Smooth muscle cell of the brain vasculature (primary cell): ENCODE measurements around the gene NADK2.

ENCODE experiments used
- DNase-seq: peaks from one replicate; pipeline ENCODE4 v3.0.0-alpha.2; 2012; ENCODE audit warnings: low read depth, low spot score

NADK2 gene

DNA sequence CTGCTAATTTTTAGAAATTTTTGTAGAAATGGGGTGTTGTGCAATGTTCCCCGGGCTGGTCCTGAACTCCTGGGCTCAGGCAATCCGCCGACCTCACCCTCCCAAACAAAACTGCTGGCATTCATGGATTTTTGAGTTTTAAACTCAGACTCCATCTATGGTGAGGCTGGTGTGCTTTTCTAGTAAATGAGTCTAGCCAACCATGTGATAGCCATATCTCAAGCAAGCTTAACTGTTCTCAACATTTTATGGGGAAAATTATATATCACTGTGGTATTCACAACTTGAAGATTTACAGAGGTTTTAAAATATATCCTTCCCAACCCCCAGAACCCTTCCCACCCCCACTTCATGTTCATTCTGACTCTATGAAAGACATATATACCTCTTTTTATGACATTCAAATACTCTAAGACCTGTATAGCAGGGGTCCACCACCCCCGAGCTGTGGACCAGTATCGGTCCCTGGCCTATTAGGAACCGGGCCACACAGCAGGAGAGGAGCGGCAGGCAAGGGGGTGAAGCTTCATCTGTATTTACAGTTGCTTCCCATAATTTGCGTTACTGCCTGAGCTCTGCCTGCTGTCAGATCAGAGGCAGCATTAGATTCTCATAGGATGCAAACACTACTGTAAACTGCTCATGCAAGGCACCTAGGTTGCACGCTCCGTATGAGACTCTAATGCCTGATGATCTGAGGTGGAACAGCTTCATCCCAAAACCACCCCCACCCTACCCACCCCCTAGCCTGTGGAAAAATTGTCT is 4.5 kb upstream of the NADK2 start:
- DNase-seq: no peak

- no peak for DNase-seq
Measured at GRCh38 chr5:36244076-36244475, 2.4 kb upstream of the NADK2 start.

DNA sequence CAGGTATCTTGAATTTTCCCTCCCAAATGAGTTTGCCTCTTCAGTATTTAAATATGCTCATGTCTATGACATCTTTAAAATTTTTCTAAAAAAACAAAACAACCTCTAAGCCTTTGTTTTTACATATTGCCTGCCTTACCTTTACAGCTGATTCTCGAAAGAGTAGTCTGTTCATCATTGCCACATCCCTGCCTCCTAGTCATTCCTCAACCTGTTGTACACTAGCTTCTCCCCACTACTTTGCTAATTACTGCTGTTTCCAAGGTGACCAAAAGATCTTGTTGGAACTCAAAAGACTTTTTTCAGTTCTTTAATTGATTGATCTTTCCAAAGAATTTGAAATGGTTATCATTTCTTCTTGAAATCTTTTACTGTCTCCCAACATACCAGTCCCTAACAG is 1.9 kb upstream of the NADK2 start:
- DNase-seq: no peak

- DNase-seq: no peak
Measured at GRCh38 chr5:36242534-36243485, 1.1 kb upstream of the NADK2 start.

DNA sequence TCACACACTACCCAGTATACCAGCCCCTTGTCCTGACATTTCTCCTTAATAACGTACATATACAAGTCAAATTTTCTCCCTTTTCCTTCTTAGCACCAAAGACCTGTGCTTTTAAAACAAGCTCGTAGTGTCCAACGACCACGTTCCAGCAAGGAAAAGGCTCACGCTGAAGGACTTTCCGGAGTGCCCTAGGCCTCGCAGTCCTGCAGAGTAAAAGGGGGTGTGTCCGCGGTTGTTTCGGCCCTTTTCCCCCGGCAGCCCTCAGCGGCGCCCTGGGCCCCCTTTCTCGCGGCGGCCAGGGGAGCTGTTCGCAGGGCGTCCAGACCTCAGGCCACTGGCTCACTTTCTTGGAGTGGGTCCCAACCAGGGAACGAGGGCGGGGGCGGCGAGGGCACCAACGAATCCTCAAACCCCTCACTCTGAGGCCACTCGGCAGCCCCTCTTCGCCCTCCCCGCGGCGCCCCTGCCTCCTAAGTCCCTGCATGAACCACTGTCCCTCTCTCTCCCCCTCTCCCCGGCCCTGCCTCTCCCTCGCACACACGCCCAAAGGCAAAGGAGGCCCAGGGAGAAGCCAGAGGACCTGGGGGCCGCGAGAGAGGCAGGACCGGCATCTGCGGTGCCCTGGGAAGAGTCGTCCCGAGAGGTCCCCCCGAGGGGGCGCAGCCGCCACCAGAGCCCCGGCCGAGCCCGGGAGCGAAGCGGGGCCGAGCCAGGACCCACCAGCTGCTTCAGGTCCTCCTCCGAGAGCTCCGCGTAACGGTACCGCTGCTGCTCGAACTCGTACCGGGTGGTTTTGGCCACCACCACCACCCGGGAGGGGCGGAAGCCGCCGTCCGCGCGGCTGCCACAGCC is 720 bp downstream of the NADK2 start:
- no peak for DNase-seq

DNA sequence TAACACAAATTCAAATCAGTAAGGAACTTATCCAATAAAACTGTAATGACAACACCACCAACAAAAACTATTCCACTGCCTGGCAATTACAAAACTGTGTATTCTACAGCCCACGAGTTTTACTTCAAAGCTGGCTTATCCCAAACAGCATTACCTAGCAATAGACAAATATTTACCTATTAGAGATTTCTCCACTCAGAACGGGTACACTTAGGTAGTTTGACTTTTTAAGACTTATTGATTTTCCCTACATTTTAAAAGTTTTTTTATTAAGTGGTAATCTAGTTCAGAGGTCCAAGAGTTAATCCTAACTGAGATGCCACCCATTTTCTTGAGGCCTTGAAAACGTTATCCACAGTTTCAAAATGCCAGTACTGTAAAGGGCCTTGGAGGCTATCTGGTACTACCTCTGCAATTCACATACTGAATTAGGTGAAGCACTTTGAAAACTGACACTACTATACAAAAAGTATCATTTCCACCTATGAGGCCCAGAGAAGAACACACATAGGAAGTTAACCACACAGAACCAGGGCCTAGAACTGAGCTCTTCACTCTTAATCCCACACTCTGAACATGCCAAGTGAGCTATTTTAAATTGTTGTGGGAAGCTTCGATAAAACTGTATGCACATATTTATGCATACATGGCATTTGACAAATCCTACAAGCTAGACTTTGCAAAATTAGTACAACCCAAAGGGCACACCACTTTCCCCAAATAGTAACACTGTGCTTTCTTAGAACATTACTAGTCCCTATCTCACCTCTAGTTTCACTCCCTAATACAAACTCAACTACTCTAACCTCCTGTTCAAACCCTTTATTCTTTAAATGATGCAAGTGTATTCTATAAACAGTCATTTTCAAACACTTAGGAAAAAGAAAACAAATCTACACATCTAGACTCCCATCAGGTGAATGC is 2.1 kb downstream of the NADK2 start:
- no peak for DNase-seq

DNA sequence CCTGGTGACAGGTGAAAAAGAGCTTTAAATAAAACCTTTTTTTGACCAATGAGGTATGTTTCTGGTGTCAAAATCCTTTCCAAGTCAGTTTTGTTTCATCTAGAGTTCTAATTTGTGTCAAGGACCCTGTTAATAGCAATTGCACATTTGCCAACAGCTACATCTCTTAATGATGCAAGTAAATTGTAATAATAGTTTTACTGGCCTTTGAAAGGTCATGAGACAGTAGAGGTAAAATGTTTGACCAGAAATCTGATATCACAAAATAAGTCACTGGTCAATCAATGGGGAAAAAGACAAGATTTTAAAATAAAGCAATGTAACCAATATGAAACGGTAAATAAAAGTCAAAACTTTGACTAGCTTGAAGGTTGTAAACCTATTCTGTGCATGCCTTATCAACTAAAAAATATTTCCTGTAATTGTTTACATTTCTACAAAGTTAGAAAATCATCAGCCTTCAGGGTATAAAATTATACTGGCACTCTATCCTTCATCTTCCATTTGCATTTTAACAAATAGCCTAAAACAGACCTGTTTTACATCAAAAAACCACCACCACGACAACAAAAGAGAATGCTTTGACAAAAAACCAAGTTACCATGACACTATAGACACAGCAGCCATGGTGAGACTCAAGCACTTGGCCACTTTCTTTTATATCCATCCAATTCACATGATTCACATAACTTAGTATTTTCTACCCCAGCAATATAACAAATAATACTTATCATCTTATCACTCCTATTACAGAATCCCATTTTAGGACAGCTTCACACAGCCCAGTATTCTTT is 3.0 kb downstream of the NADK2 start:
- no peak for DNase-seq

DNA sequence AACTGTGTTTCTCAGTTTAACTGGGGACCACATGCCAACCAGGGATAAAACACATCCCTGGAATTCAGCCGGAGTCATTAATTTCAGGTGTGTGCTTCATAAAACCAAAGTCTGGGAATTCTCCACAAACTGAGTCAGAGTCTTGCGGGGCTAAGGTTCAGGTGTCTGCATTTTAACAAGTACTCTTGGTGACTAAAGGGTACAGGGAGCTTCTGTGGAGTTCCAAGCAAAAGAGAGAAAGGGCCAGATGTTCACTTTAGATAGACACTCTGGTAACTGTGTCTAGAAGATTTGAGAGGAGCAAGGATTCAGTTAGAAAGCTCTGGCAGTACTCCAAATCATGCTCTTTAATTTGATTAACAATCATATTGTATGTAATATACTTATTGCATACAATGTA is 4.0 kb downstream of the NADK2 start:
- DNase-seq: no peak

DNA sequence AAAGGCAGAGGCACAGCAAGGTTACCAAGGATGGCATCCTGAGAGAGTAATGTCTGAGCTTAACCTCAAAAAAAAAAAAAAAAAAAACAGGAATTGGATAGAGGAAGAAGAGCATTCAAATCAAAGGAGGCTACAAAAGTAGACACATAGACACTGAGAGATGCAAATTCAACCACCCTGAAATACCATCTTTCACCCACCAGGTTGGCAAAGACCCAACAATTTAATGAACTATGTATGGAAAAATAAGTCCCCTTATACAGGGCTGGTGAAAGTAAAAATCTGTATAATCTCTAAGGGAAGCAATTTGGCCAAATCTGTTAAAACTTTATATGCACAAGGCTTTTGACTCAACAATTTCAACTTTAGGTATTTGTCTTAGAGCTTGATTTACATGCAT is 4.9 kb downstream of the NADK2 start:
- no peak for DNase-seq

GRCh38 chr5:36232533-36232932 is 9.2 kb downstream of the NADK2 start:
- DNase-seq: no peak

DNA sequence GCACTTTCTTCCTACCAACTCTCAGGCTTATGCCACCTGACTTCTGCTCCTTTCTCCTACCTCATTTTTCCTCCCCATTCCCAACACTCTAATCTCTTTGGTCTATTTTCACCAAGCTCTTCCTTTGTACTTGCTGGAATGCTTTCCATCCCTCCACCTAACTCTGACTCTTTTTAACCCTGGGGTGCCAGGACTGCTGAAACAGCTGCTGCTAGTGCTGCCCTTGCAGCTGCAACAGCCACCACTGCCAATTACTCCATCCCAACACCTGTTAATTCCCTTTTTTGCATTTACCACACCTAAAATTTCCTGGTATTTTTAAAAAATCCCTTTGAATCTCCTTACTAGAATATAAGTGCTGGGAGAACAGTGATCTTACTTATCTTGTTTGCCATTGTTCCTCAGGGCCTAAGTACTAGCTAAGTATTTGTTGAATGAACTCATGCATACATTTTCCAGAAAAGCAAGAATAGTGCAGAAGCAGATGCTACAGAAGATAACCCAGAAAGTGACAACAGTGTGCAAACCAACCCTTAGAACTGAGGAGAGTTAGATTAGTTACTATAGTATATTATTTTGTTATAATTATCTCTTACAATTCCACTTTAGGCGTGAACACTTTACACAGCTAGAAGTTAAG is 11.5 kb downstream of the NADK2 start:
- DNase-seq: no peak

- DNase-seq: no peak
Measured at GRCh38 chr5:36228505-36228904, 13.2 kb downstream of the NADK2 start.

DNA sequence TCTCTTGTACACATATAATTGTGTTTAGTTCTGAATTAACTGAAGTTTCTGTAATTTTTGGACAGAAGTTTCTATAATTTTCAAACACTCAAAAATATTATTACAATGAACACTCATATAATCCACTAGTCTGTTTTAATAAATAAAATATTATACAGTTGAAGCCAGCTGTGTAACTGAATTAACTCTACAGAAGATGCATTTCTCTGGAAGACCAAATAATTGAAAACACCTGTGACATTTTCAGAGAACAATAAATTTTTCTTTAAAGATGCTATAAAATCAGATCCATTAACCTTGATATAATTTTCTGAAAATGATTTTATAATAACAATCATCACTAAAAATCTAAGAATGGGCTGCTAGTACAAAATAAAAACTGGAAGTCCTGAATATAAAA is 14.7 kb downstream of the NADK2 start:
- no peak for DNase-seq

- DNase-seq: no peak
Measured at GRCh38 chr5:36222620-36223019, 19.1 kb downstream of the NADK2 start.

DNA sequence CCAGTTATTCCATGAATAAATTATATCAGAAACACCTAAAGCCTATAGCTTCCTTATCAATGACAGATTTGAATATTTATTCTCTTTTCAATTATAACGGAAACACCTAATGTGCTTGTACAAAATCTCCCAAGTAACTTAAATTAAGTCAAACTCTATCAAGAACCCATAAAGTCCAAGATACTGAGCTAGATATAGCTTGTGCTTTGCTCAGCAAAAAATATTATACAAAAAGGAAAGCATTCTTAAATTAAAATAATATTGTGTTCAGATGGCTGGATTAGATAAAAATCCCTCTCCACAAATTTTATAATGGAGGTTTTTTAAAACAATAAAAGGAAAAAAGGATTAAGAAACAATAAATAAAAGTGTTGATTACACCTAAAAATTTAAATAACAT is 23.7 kb downstream of the NADK2 start:
- DNase-seq: no peak

GRCh38 chr5:36217567-36217966 is 24.2 kb downstream of the NADK2 start:
- no peak for DNase-seq

GRCh38 chr5:36215910-36216309 is 25.8 kb downstream of the NADK2 start:
- DNase-seq: no peak

- no peak for DNase-seq
Measured at GRCh38 chr5:36214436-36214835, 27.3 kb downstream of the NADK2 start.

DNA sequence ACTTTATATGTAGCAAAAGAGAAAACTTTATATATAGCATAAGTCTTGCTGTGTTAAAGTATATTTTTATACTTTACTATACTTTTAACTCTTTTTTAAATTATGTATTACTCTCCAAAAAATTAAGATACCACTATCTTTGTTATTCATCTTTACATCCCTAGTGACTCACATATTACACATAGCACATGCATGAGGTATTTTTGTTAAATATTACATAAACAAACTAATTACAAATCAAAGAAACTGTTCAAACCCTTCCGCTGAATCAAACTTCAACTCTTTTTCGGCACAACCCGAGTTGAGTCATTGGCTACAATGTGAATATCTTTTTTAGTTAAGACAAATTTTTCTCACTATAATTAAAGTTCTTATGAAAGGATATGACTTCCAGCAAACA is 32.1 kb downstream of the NADK2 start:
- DNase-seq: no peak

DNA sequence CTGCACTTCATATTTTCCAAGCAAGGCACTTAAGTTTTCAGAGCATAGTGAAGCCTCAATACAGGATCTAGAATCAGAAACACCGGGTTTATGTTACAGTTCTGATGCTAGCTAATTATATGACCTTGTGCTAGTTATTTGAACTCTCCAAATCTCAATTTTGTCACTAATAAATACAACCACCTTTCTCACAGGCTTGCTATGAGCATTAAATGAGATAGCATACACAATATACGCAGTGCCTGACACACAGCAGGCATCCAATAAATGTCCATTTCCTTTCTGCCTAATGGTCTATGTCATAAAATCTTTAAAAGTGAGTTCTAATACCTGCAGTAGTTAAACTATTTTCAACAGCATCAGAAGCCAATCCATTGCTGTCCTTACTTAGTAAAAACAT is 32.9 kb downstream of the NADK2 start:
- DNase-seq: no peak
